HT1080 (cell line): ENCODE results near the gene ELAVL3. TPM values are rescaled to one million over a fixed set of nuclear protein-coding genes. Genes with fewer than 3 reads are reported as not detected.
A peak's percentile ranks its signal among the peaks of the same experiment; 100 is the strongest.
"Not testable (repeated sequence)": the region's sequence is repeated elsewhere in the genome, so short reads cannot be mapped to it uniquely, and the experiment has no call there.

Source experiments
- DNase-seq: peaks from one replicate; pipeline ENCODE4 v3.0.0-alpha.2; 2015; ENCODE audit warnings: low read depth
- small RNA-seq: library from RNA; depleted of rRNA; stranded (forward); fragments of <200 nt; gene quantifications from one replicate; pipeline ENCODE3, GENCODE V24; 2014
- total RNA-seq: library from RNA; depleted of rRNA; stranded (reverse); fragments of >200 nt; shearing (Covaris generic); gene quantifications from 2 replicates; pipeline ENCODE4 v1.2.3, GENCODE V29; 2014; rRNA removed

Gene ELAVL3
- total RNA-seq, 1 experiment from 2014 or later, result not detected

DNA sequence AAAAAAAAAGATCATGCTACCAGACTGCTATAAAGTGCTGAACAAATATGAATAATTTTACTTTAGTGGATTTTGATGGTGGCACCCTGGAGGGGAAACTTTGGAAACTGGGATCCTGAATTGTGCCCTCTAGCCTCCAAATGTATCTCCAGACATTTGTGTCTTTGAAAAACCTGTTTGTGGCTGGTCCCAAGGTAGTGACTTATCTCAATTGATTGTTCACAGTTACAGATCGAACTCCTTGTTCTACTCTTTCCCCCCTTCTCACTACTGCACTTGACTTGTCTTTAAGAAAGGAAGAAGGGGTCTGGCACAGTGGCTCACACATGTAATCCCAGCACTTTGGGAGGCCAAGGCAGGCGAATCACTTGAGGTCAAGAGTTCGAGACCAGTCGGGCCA lies 72.3 kb downstream of the ELAVL3 start:
- DNase-seq, result no peak

DNA sequence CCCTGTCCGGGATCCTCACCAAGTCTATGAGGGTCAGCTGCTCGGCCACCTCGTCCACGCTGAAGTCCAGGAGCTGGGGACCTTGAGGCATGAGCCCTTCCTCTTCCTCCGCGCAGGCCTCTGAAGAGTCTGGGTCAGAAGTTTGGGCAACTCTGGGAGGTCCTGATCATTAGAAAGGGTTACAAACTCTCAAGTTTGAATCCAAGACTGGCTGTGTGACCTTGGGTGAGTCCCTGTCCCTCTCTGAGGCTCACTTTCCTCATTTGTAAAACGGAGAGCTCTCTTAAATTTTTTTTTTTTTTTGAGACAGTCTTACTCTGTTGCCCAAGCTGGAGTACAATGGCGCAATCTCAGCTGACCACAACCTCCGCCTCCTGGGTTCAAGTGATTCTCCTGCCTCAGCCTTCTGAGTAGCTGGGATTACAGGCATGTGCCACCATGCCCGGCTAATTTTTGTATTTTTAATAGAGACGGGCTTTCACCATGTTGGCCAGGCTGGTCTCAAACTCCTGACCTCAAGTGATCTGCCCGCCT lies 74.1 kb downstream of the ELAVL3 start:
- DNase-seq, result not testable (repeated sequence)

DNA sequence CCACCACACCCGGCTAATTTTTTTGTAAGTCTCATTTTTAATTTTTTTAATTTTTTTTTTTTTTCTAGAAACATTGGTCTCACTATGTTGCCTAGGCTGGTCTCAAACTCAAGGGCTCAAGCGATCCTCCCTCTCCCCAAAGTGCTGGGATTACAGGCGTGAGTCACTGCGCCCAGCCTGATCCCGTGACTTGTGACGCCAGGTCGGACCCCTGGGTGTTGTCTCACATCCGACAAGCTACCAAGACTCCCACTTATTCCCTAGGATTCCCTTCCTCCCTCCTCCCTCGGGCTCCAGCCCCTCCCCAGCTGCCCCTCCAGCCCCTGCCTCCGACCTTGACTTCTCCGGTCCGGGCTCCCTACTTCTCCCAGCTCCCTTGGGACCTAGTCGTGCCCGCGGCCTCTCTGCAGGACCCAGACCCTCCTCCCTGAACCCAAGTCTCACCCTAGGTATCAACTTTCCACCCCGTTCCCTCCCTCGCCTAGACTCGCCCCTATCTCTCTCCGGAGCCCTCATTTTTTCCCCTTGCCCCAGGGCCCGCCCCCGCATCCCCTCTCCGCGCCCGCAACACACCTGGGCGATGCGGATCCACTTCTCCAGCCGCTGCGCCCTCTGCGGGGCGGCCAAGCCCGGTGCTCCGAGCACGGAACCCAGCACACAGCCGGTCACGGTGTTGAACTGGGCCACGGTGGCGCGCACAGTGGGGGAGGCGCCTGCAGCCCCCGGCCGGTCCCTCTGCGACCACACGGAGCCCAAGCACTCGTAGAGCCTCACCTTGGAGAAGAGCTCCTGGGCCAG lies 74.8 kb downstream of the ELAVL3 start:
- DNase-seq, result no peak

DNA sequence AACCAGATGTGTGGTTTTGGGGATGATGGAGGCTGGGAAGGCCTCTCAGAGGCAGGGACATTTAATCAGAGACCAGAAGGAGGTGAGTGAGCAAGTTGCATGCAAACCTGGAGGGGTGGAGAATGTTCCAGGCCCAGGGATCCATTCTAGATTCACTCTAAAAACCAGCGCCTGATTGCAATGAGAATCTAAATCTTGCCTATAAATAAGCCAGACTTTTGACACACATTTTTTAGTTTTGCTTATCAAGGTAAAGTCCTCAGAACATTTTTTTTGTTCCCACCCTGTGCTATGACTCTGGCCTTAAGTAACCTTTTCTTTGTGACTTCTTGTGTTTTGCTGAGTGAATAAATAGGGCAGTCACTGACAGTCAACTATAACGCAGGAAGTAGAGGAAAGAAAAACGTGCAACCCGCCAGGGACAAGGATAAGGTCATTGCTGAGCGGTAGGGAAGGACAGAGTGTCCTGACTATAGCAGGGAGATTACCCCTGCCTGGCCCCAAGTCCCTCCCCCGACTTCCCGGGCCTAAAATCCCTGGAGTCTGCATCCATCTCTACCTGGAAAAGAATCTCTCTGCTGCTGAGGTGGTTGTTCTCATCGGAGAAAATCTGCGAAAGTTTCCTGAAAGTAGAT lies 76.1 kb downstream of the ELAVL3 start:
- DNase-seq, result no peak

DNA sequence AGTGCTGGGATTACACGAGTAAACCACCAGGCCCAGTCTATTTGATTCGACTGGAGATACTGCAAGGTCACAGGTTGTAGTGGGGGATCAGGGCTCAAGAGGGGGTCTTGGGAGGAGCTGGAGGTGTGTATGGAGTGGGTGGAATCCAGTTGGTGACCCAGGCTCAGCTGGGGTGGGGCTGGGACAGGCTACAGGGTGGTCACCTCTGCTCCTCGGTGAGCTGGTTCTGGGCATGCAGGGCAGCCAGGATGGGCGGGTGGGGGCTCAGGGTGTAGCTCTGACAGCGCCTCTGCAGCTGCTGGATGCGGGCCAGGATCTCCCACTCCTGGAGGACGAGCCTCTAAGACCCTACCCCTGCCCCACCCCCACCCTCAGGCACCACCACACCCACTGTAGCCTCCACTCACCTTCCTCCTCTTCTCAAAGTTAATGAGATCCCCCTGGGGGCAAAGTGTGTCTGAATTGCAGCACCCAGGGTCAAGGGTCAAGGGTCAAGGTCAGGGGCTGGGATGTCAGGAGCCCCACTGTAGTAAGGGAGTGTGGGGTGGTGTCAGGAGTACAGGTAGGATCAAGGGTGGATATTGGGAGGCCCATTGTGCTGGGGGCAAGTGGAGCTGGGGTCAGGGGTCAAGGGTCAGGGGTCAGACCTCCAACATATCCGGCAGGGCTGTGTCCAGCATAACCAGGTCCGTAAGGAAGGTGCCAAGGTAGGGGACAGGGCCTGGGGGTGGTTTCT lies 78.9 kb downstream of the ELAVL3 start:
- no peak for DNase-seq

Small RNA genes lying within 50 kb of the gene (small RNA-seq; reads per million reads assigned to genes)
- gene MIR7974 (25.3 reads per million, percentile 93 among the genes with 10 or more reads in this experiment), gene RF00019 (not detected), gene RN7SL833P (not detected)

Other genes starting within 250 kb of the ELAVL3 start
- not detected in 2 replicates for gene ANGPTL8, start 241.4 kb downstream of the ELAVL3 start, total RNA-seq
- gene DOCK6, start 218.5 kb downstream of the ELAVL3 start, total RNA-seq, result 2.8 and 4.3 TPM in 2 replicates
- not detected in 2 replicates for gene TSPAN16, start 184.9 kb downstream of the ELAVL3 start, total RNA-seq
- gene RAB3D, start 141.4 kb downstream of the ELAVL3 start, total RNA-seq, result not detected in 2 replicates
- gene TMEM205, start 134.8 kb downstream of the ELAVL3 start, total RNA-seq, result 2.2 and 2.3 TPM in 2 replicates
- gene CCDC159, start 134.5 kb downstream of the ELAVL3 start, total RNA-seq, result 0.23 TPM in 1 of 2 replicates, not detected in the other
- gene PLPPR2, start 125.6 kb downstream of the ELAVL3 start, total RNA-seq, result 0.27 and 1.4 TPM in 2 replicates
- gene SWSAP1, start 106.4 kb downstream of the ELAVL3 start, total RNA-seq, result 1.3 and 1.8 TPM in 2 replicates
- gene EPOR, start 96.7 kb downstream of the ELAVL3 start, total RNA-seq, result 0.53 and 2.2 TPM in 2 replicates
- not detected in 2 replicates for gene RGL3, start 61.7 kb downstream of the ELAVL3 start, total RNA-seq
- 0.14 and 0.33 TPM in 2 replicates for gene ODAD3, start 45.9 kb downstream of the ELAVL3 start, total RNA-seq
- 121 and 159 TPM in 2 replicates for gene PRKCSH, start 45.4 kb downstream of the ELAVL3 start, total RNA-seq
- 5.2 and 11.6 TPM in 2 replicates for gene ZNF653, start 24.8 kb upstream of the ELAVL3 start, total RNA-seq
- 74.5 and 78.8 TPM in 2 replicates for gene ECSIT, start 48.1 kb upstream of the ELAVL3 start, total RNA-seq
- gene CNN1, start 57.8 kb upstream of the ELAVL3 start, total RNA-seq, result 0.45 and 0.63 TPM in 2 replicates
- gene ELOF1, start 78.2 kb upstream of the ELAVL3 start, total RNA-seq, result 137 and 150 TPM in 2 replicates
- 1.8 and 2.4 TPM in 2 replicates for gene ACP5, start 96.6 kb upstream of the ELAVL3 start, total RNA-seq
- 6.0 and 6.5 TPM in 2 replicates for gene ZNF627, start 116.4 kb upstream of the ELAVL3 start, total RNA-seq